IMR-90 (cell line): ENCODE data around the gene ALDOA. TPM values are rescaled to one million over a fixed set of nuclear protein-coding genes. Genes with fewer than 3 reads are reported as not detected.

Experiments used
- ATAC-seq: fragments of 200-7000 bp; cut with Tn5 transposase; 2 replicates; pipeline ENCODE4 v1.9.1; 2020; ENCODE audit warnings: low read depth, mild to moderate bottlenecking, moderate library complexity
- BruUV-seq: library from RNA; stranded (reverse); fragments of 400-500 nt; replicated peaks from 2 replicates; lab custom pipeline; 2021; lab: Mats Ljungman, UMichigan
- CTCF ChIA-PET: fragments of 300-600 bp; formaldehyde crosslinking; extraction: SDS; loops from one replicate; lab custom pipeline; 2021; ENCODE audit warnings: antibody characterized with exemption; lab: Yijun Ruan, JAX
- POLR2A ChIA-PET: fragments of 300-600 bp; sonication (Branson Sonifier 250); formaldehyde crosslinking; loops from one replicate; lab custom pipeline; 2022; ENCODE audit warnings: antibody characterized with exemption; ENCODE audit not compliant: unreplicated experiment; lab: Charles Lee
- DNase-seq: peaks from one replicate; pipeline ENCODE4 v3.0.0; 2013
- H2AFZ ChIP-seq: replicated peaks from 2 replicates; pipeline ENCODE3; 2013; ENCODE audit warnings: low read length, mild to moderate bottlenecking; ENCODE audit not compliant: poor library complexity
- H2AK5ac ChIP-seq: 2 replicates; pipeline ENCODE4 v1.6.1; 2013; ENCODE audit warnings: low read depth, low read length, inconsistent platforms
- H2AK9ac ChIP-seq: replicated peaks from 2 replicates; pipeline ENCODE3; 2013; ENCODE audit warnings: mild to moderate bottlenecking, low read depth, low read length, moderate library complexity; ENCODE audit not compliant: poor library complexity
- H2BK120ac ChIP-seq: 2 replicates; pipeline ENCODE4 v1.6.1; 2013; ENCODE audit warnings: low read depth, low read length, inconsistent platforms
- H2BK15ac ChIP-seq: 3 replicates; pipeline ENCODE4 v1.6.1; 2013; ENCODE audit warnings: low read depth, low read length, inconsistent platforms
- H2BK20ac ChIP-seq: 2 replicates; pipeline ENCODE4 v1.6.1; 2013; ENCODE audit warnings: low read depth, mild to moderate bottlenecking, inconsistent platforms, low read length, moderate library complexity
- H2BK5ac ChIP-seq: 2 replicates; pipeline ENCODE4 v1.6.1; 2013; ENCODE audit warnings: mild to moderate bottlenecking, low read depth, low read length, inconsistent platforms; ENCODE audit not compliant: poor library complexity, severe bottlenecking
- H3K14ac ChIP-seq: replicated peaks from 2 replicates; pipeline ENCODE4 v1.6.1; 2013; ENCODE audit warnings: low read depth, low read length, inconsistent platforms
- H3K18ac ChIP-seq: 2 replicates; pipeline ENCODE4 v1.6.1; 2013; ENCODE audit warnings: low read depth, low read length, control low read depth
- H3K23ac ChIP-seq: 2 replicates; pipeline ENCODE4 v1.6.1; 2013; ENCODE audit warnings: low read depth, low read length, inconsistent platforms
- H3K27ac ChIP-seq: 2 replicates; pipeline ENCODE4 v1.5.1; 2013; ENCODE audit warnings: mild to moderate bottlenecking, control low read depth, low read length; ENCODE audit not compliant: insufficient read depth
- H3K27me3 ChIP-seq: 2 replicates; pipeline ENCODE4 v1.6.1; 2013; ENCODE audit warnings: low read length; ENCODE audit not compliant: control insufficient read depth, insufficient read depth
- H3K36me3 ChIP-seq: 2 replicates; pipeline ENCODE4 v1.6.1; 2013; ENCODE audit warnings: low read length, mixed read lengths; ENCODE audit not compliant: control insufficient read depth, insufficient read depth
- H3K4ac ChIP-seq: 2 replicates; pipeline ENCODE4 v1.6.1; 2013; ENCODE audit warnings: low read depth, low read length, inconsistent platforms
- H3K4me1 ChIP-seq: 2 replicates; pipeline ENCODE4 v1.6.1; 2013; ENCODE audit warnings: low read length, mixed read lengths; ENCODE audit not compliant: control insufficient read depth, insufficient read depth
- H3K4me2 ChIP-seq: 2 replicates; pipeline ENCODE4 v1.6.1; 2013; ENCODE audit warnings: low read depth, mild to moderate bottlenecking, control low read depth, low read length, moderate library complexity
- H3K4me3 ChIP-seq: 2 replicates; pipeline ENCODE4 v1.5.1; 2013; ENCODE audit warnings: low read depth, mild to moderate bottlenecking, control low read depth, low read length, moderate library complexity; ENCODE audit not compliant: insufficient read depth
- H3K56ac ChIP-seq: 2 replicates; pipeline ENCODE4 v1.6.1; 2013; ENCODE audit warnings: low read length, inconsistent platforms; ENCODE audit not compliant: insufficient read depth; ENCODE audit errors: extremely low read depth
- H3K79me1 ChIP-seq, 2 experiments: 2 replicates each; pipeline ENCODE4 v1.6.1; 2013; ENCODE audit warnings: low read length in 2 of 2, inconsistent platforms in 1 of 2, low read depth in 1 of 2
- H3K9ac ChIP-seq: 2 replicates; pipeline ENCODE4 v1.6.1; 2013; ENCODE audit warnings: low read depth, low read length, control low read depth
- H3K9me1 ChIP-seq: 2 replicates; pipeline ENCODE4 v1.6.1; 2013; ENCODE audit warnings: low read length, inconsistent platforms; ENCODE audit not compliant: insufficient read depth
- H3K9me3 ChIP-seq: 2 replicates; pipeline ENCODE4 v1.6.1; 2013; ENCODE audit warnings: low read length; ENCODE audit not compliant: control insufficient read depth, insufficient read depth
- H4K20me1 ChIP-seq: 2 replicates; pipeline ENCODE4 v1.6.1; 2013; ENCODE audit warnings: low read length, inconsistent platforms; ENCODE audit not compliant: insufficient read depth
- H4K5ac ChIP-seq: 2 replicates; pipeline ENCODE4 v1.6.1; 2013; ENCODE audit warnings: mild to moderate bottlenecking, low read depth, low read length, control low read depth
- H4K8ac ChIP-seq, 2 experiments: 2 replicates each; pipeline ENCODE4 v1.6.1; 2013; ENCODE audit warnings: low read depth in 2 of 2, low read length in 2 of 2, control low read depth in 1 of 2, inconsistent platforms in 1 of 2
- H4K91ac ChIP-seq: 2 replicates; pipeline ENCODE4 v1.6.1; 2013; ENCODE audit warnings: low read depth, low read length, inconsistent platforms; ENCODE audit not compliant: insufficient read depth
- BHLHE40 ChIP-seq: fragments of 150-350 bp; IDR thresholded peaks from 2 replicates; pipeline ENCODE4 v1.6.1; 2016; ENCODE audit warnings: mild to moderate bottlenecking, low read depth, low read length
- MAFK ChIP-seq: IDR thresholded peaks from 2 replicates; pipeline ENCODE4 v1.6.1; 2012; ENCODE audit warnings: low read depth, low read length, improper control_type of control experiment
- POLR2A ChIP-seq: IDR thresholded peaks from 2 replicates; pipeline ENCODE4 v1.6.1; 2012; ENCODE audit warnings: mild to moderate bottlenecking, low read depth, low read length
- RFX5 ChIP-seq: IDR thresholded peaks from 2 replicates; pipeline ENCODE4 v1.8.0; 2012; ENCODE audit warnings: low read depth, mild to moderate bottlenecking, low read length, moderate library complexity
- SMC3 ChIP-seq: fragments of 150-350 bp; IDR thresholded peaks from 2 replicates; pipeline ENCODE4 v1.6.1; 2016; ENCODE audit warnings: low read depth, mild to moderate bottlenecking, antibody characterized with exemption, low read length, moderate library complexity
- WGBS, 2 experiments: methylation state at CpG; one replicate each; pipeline versions ENCODE4 v1.1.5 to v1.1.7; 2013; ENCODE audit warnings: missing lambda C conversion rate in 2 of 2; ENCODE audit not compliant: insufficient read length in 1 of 2; ENCODE audit errors: extremely low coverage in 2 of 2; 5-methylcytosine and 5-hydroxymethylcytosine counted together
- dilution Hi-C: fragments of 300-500 bp; cut with HindIII; formaldehyde crosslinking; loops from one replicate; pipeline ENCODE4 v1.14.3; 2018; ENCODE audit warnings: low sequenced_read_pairs; ENCODE audit not compliant: unreplicated experiment
- in situ Hi-C: fragments of 300-500 bp; cut with MboI; formaldehyde crosslinking; loops from 3 replicates; pipeline ENCODE4 v1.14.3; 2019; ENCODE audit warnings: low sequenced_read_pairs, inconsistent platforms, mixed read lengths
- intact Hi-C: fragments of 100-400 bp; cut with micrococcal nuclease; formaldehyde crosslinking; loops from 2 replicates; pipeline ENCODE4 v1.10.0; 2022
- polyA plus RNA-seq, 3 experiments: library from polyadenylated mRNA; depleted of rRNA; stranded (reverse); fragments of >200 nt; gene quantifications; 2 replicates each; pipeline ENCODE4 v1.2.3, GENCODE V29; 2012; ENCODE audit warnings: low replicate concordance in 1 of 3
- total RNA-seq: library from RNA; depleted of rRNA; stranded (reverse); fragments of >200 nt; gene quantifications from 2 replicates; pipeline ENCODE4 v1.2.3, GENCODE V29; 2012

ALDOA gene
- total and polyA plus RNA-seq, 2 of the 4 experiments (the other 2 are of a cell fraction): 1,697 to 1,990 TPM

- TF ChIP-seq RFX5: no peak
Observed at GRCh38 chr16:30032083-30032819, 33.3 kb upstream of the ALDOA start (continued).

- no peak overlapping the region for H2AFZ ChIP-seq
- peaks cover 6% of the 10 kb centered on the region; the same call in 1 of the 2 replicates for H4K20me1 ChIP-seq
- BruUV-seq: no TSS peak
- H3K27me3 ChIP-seq: peaks cover 45% of the 10 kb centered on the region
- no peak overlapping the region for H2BK20ac ChIP-seq
- H3K18ac ChIP-seq: no peak overlapping the region
- H3K9me1 ChIP-seq: no peaks in the 10 kb centered on the region
- H2AK5ac ChIP-seq: no peak overlapping the region
- no peak overlapping the region for H3K9ac ChIP-seq
- in situ Hi-C loops (no loop called here), dilution Hi-C loops (no loop called here), intact Hi-C loops (no loop called here)
- H3K23ac ChIP-seq: no peak overlapping the region
- no peak overlapping the region for H3K56ac ChIP-seq
- no peak overlapping the region for H4K91ac ChIP-seq
- ATAC-seq (no peak), DNase-seq (no peak)
- no peak overlapping the region for H2AK9ac ChIP-seq
- ChIA-PET CTCF (no interaction called here), POLR2A (no interaction called here)
- no peaks in the 10 kb centered on the region for H3K4me1 ChIP-seq
- H2BK120ac ChIP-seq: no peak overlapping the region
- H4K5ac ChIP-seq: no peak overlapping the region
- WGBS, 2 experiments: no CpG with 5 or more reads among the region's 7 CpGs
- no peaks in the 10 kb centered on the region for H3K79me1 ChIP-seq
- H3K4me3 ChIP-seq: no peak overlapping the region
- no peak overlapping the region for H2BK5ac ChIP-seq
- no peak overlapping the region for H3K4me2 ChIP-seq
- H2BK15ac ChIP-seq: no peak overlapping the region
- no peak overlapping the region for H4K8ac ChIP-seq
- no peak overlapping the region for H3K4ac ChIP-seq
- H3K36me3 ChIP-seq: no peaks in the 10 kb centered on the region
- TF ChIP-seq MAFK: peak; percentile 76
- no peak for TF ChIP-seq SMC3
- TF ChIP-seq BHLHE40: no peak
- TF ChIP-seq POLR2A: no peak
- no peaks in the 10 kb centered on the region for H3K9me3 ChIP-seq
- no peak overlapping the region for H3K14ac ChIP-seq
- H3K27ac ChIP-seq: no peak overlapping the region
Observed at GRCh38 chr16:30033270-30033669, 32.3 kb upstream of the ALDOA start.
